ENCODE data around the gene ESR1. TPM values are rescaled to one million over a fixed set of nuclear protein-coding genes. Genes with fewer than 3 reads are reported as not detected.
"Not testable (repeated sequence)": the region's sequence is repeated elsewhere in the genome, so short reads cannot be mapped to it uniquely, and the experiment has no call there.

Gene ESR1
- total RNA-seq, 2 donors from 2014 or later = 0.16 to 0.37 TPM

- H3K9ac ChIP-seq (ENCODE audit: low read depth in 2 of 2, low read length in 2 of 2) = no peak overlapping the region
- no peak for DNase-seq
- intact Hi-C loops (cut with DNase I) = no loop called here
- no peak overlapping the region for H3K4me3 ChIP-seq
- no peaks in the 10 kb centered on the region for H3K27me3 ChIP-seq
- H3K4me1 ChIP-seq = no peaks in the 10 kb centered on the region
- no peak overlapping the region for H3K27ac ChIP-seq
- H3K36me3 ChIP-seq = no peaks in the 10 kb centered on the region
- no peaks in the 10 kb centered on the region for H3K9me3 ChIP-seq
- no peak for TF ChIP-seq CTCF (IDR thresholded peaks at IDR 0.05)
Measured at GRCh38 chr6:152136449-152136825, 329.0 kb downstream of the ESR1 start.

- H3K9me3 ChIP-seq; H3K36me3 ChIP-seq; H3K27me3 ChIP-seq; intact Hi-C loops (cut with DNase I); H3K4me1 ChIP-seq; H3K27ac ChIP-seq; DNase-seq; H3K4me3 ChIP-seq; H3K9ac ChIP-seq (ENCODE audit: low read depth in 2 of 2, low read length in 2 of 2): not testable (repeated sequence)
Measured at GRCh38 chr6:152138344-152138743, 330.9 kb downstream of the ESR1 start.

- Histone ChIP-seq H3K27ac (no peak overlapping the region), H3K4me3 (no peak overlapping the region), H3K4me1 (no peaks in the 10 kb centered on the region), H3K9me3 (no peaks in the 10 kb centered on the region), H3K36me3 (no peaks in the 10 kb centered on the region), H3K27me3 (no peaks in the 10 kb centered on the region), H3K9ac (ENCODE audit: low read depth in 2 of 2, low read length in 2 of 2) (no peak overlapping the region)
- no peak for DNase-seq
- no peak for TF ChIP-seq CTCF (IDR thresholded peaks at IDR 0.05)
- intact Hi-C loops (cut with DNase I) = no loop called here
Measured at GRCh38 chr6:152142105-152142504, 334.6 kb downstream of the ESR1 start.

GRCh38 chr6:152143359-152143758 is 335.9 kb downstream of the ESR1 start:
- Histone ChIP-seq H3K27ac (no peak overlapping the region), H3K36me3 (no peaks in the 10 kb centered on the region), H3K27me3 (no peaks in the 10 kb centered on the region), H3K4me1 (no peaks in the 10 kb centered on the region), H3K9me3 (no peaks in the 10 kb centered on the region), H3K9ac (ENCODE audit: low read depth in 2 of 2, low read length in 2 of 2) (no peak overlapping the region), H3K4me3 (no peak overlapping the region)
- no peak for TF ChIP-seq CTCF (IDR thresholded peaks at IDR 0.05)
- intact Hi-C loops (cut with DNase I) = no loop called here
- no peak for DNase-seq

GRCh38 chr6:152146385-152146784 is 338.9 kb downstream of the ESR1 start:
- no peak for DNase-seq
- H3K36me3 ChIP-seq = peaks cover 6% of the 10 kb centered on the region
- no peaks in the 10 kb centered on the region for H3K4me1 ChIP-seq
- intact Hi-C loops (cut with DNase I) = no loop called here
- H3K9me3 ChIP-seq = no peaks in the 10 kb centered on the region
- H3K27ac ChIP-seq = no peak overlapping the region
- H3K4me3 ChIP-seq = no peak overlapping the region
- H3K9ac ChIP-seq (ENCODE audit: low read depth in 2 of 2, low read length in 2 of 2) = no peak overlapping the region
- no peaks in the 10 kb centered on the region for H3K27me3 ChIP-seq
- TF ChIP-seq CTCF (IDR thresholded peaks at IDR 0.05) = no peak

GRCh38 chr6:152147269-152147668 is 339.8 kb downstream of the ESR1 start:
- Histone ChIP-seq H3K4me3 (no peak overlapping the region), H3K27ac (no peak overlapping the region), H3K4me1 (no peaks in the 10 kb centered on the region), H3K9me3 (no peaks in the 10 kb centered on the region), H3K36me3 (peaks cover 6% of the 10 kb centered on the region), H3K9ac (ENCODE audit: low read depth in 2 of 2, low read length in 2 of 2) (no peak overlapping the region), H3K27me3 (no peaks in the 10 kb centered on the region)
- intact Hi-C loops (cut with DNase I) = no loop called here
- TF ChIP-seq CTCF (IDR thresholded peaks at IDR 0.05) = no peak
- no peak for DNase-seq

Measured in colonic mucosa (tissue), 4 donors.